HEK293 (cell line): ENCODE results near the gene CDC42BPA.

ENCODE experiments used
- CTCF ChIA-PET: fragments of 350-600 bp; formaldehyde crosslinking; extraction: SDS; loops from one replicate; lab custom pipeline; 2021; ENCODE audit warnings: antibody characterized with exemption; lab: Yijun Ruan, JAX
- POLR2A ChIA-PET: fragments of 300-600 bp; formaldehyde crosslinking; extraction: SDS; loops from one replicate; lab custom pipeline; 2020; ENCODE audit warnings: antibody characterized with exemption, inconsistent platforms; lab: Yijun Ruan, JAX
- H3K27ac ChIP-seq: fragments of 200-500 bp; sonication (Bioruptor generic); 2 replicates; pipeline ENCODE4 v1.5.1; 2014; ENCODE audit warnings: low read depth, low read length, control low read depth, inconsistent platforms; ENCODE audit errors: extremely low read depth
- H3K36me3 ChIP-seq, 2 experiments: fragments of 200-500 bp in 1 of 2; sonication (Bioruptor generic) in 1 of 2; 1 replicate in 1 of 2; 2 replicates in 1 of 2; pipeline ENCODE4 v1.5.1; 2014 to 2017; ENCODE audit warnings: inconsistent platforms in 2 of 2, low read length in 2 of 2; ENCODE audit not compliant: control insufficient read depth in 2 of 2, insufficient read depth in 1 of 2
- H3K4me1 ChIP-seq: fragments of 200-500 bp; sonication (Bioruptor generic); 2 replicates; pipeline ENCODE4 v1.5.1; 2014; ENCODE audit warnings: mild to moderate bottlenecking, low read length, inconsistent platforms; ENCODE audit not compliant: control insufficient read depth, insufficient read depth
- H3K4me3 ChIP-seq: 2 replicates; pipeline ENCODE4 v1.5.1; 2011; ENCODE audit warnings: low read depth, mild to moderate bottlenecking, control low read depth, low read length, moderate library complexity
- H3K9me3 ChIP-seq: fragments of 200-500 bp; sonication (Bioruptor generic); 2 replicates; pipeline ENCODE4 v1.5.1; 2014; ENCODE audit warnings: low read depth, low read length, inconsistent platforms; ENCODE audit not compliant: control insufficient read depth, insufficient read depth
- GLIS2 ChIP-seq: fragments of 450-650 bp; formaldehyde crosslinking; IDR thresholded peaks from 2 replicates; pipeline ENCODE4 v1.5.1; 2016; ENCODE audit warnings: missing biosample characterization, missing genetic modification characterization
- IKZF3 ChIP-seq: fragments of 450-650 bp; IDR thresholded peaks from 2 replicates; pipeline ENCODE4 v1.5.0; 2018; ENCODE audit warnings: missing biosample characterization, mild to moderate bottlenecking, missing genetic modification characterization, moderate library complexity
- OSR2 ChIP-seq: fragments of 450-650 bp; formaldehyde crosslinking; IDR thresholded peaks from 2 replicates; pipeline ENCODE4 v1.5.1; 2016; ENCODE audit warnings: missing biosample characterization, missing genetic modification characterization
- OVOL3 ChIP-seq: fragments of 450-650 bp; formaldehyde crosslinking; IDR thresholded peaks from 2 replicates; pipeline ENCODE4 v1.5.1; 2016; ENCODE audit warnings: missing biosample characterization, missing genetic modification characterization
- SCRT2 ChIP-seq: fragments of 450-650 bp; formaldehyde crosslinking; IDR thresholded peaks from 2 replicates; pipeline ENCODE4 v1.5.1; 2016; ENCODE audit warnings: missing biosample characterization, missing genetic modification characterization
- TCF7L2 ChIP-seq: IDR thresholded peaks from 2 replicates; pipeline ENCODE4 v1.6.1; 2011; ENCODE audit warnings: low read depth, mild to moderate bottlenecking, inconsistent platforms, low read length, moderate library complexity, borderline replicate concordance
- YY2 ChIP-seq: fragments of 450-650 bp; formaldehyde crosslinking; IDR thresholded peaks from 2 replicates; pipeline ENCODE4 v1.5.1; 2016; ENCODE audit warnings: missing biosample characterization, missing genetic modification characterization
- ZNF146 ChIP-seq: fragments of 450-650 bp; formaldehyde crosslinking; IDR thresholded peaks from 2 replicates; pipeline ENCODE4 v1.5.1; 2016; ENCODE audit warnings: missing biosample characterization, missing genetic modification characterization
- ZNF174 ChIP-seq: fragments of 450-650 bp; formaldehyde crosslinking; IDR thresholded peaks from 2 replicates; pipeline ENCODE4 v1.5.0; 2017; ENCODE audit warnings: missing biosample characterization, mild to moderate bottlenecking, missing genetic modification characterization
- ZNF274 ChIP-seq, 2 experiments: fragments of 200-500 bp in 1 of 2; fragments of 450-650 bp in 1 of 2; sonication (Bioruptor generic) in 1 of 2; formaldehyde crosslinking in 1 of 2; IDR thresholded peaks; 2 replicates each; pipeline versions ENCODE4 v1.5.1 to v1.6.1; 2014 to 2016; ENCODE audit warnings: borderline replicate concordance in 1 of 2, inconsistent platforms in 1 of 2, low read length in 1 of 2, missing biosample characterization in 1 of 2, missing genetic modification characterization in 1 of 2
- ZNF600 ChIP-seq: fragments of 450-650 bp; formaldehyde crosslinking; IDR thresholded peaks from 2 replicates; pipeline ENCODE4 v1.5.1; 2016; ENCODE audit warnings: missing biosample characterization, missing genetic modification characterization
- ZNF610 ChIP-seq: fragments of 450-650 bp; formaldehyde crosslinking; IDR thresholded peaks from 2 replicates; pipeline ENCODE4 v1.5.1; 2016; ENCODE audit warnings: missing biosample characterization, missing genetic modification characterization, borderline replicate concordance
- ZNF843 ChIP-seq: fragments of 450-650 bp; formaldehyde crosslinking; IDR thresholded peaks from 2 replicates; pipeline ENCODE4 v1.5.1; 2016; ENCODE audit warnings: missing biosample characterization, missing genetic modification characterization
- ZSCAN30 ChIP-seq: fragments of 450-650 bp; IDR thresholded peaks from 2 replicates; pipeline ENCODE4 v1.5.1; 2018; ENCODE audit warnings: missing biosample characterization, mild to moderate bottlenecking, missing genetic modification characterization, moderate library complexity
- TF ChIP-seq, protein P1 (sequence below): fragments of 450-650 bp; formaldehyde crosslinking; IDR thresholded peaks from 2 replicates; pipeline ENCODE4 v1.5.1; 2017; ENCODE audit warnings: missing biosample characterization, missing genetic modification characterization
- TF ChIP-seq, protein P2 (sequence below): fragments of 450-650 bp; formaldehyde crosslinking; IDR thresholded peaks from 2 replicates; pipeline ENCODE4 v1.5.1; 2017; ENCODE audit warnings: missing biosample characterization, missing genetic modification characterization
- TF ChIP-seq, protein P3 (sequence below): fragments of 450-650 bp; formaldehyde crosslinking; optimal IDR thresholded peaks from 2 replicates; pipeline ENCODE3; 2016; ENCODE audit warnings: missing biosample characterization, mild to moderate bottlenecking, missing genetic modification characterization
- TF ChIP-seq, protein P4 (sequence below): fragments of 450-650 bp; formaldehyde crosslinking; IDR thresholded peaks from 2 replicates; pipeline ENCODE4 v1.5.1; 2017; ENCODE audit warnings: missing biosample characterization, missing genetic modification characterization
- TF ChIP-seq, protein P5 (sequence below): fragments of 450-650 bp; formaldehyde crosslinking; IDR thresholded peaks from 2 replicates; pipeline ENCODE4 v1.5.0; 2017; ENCODE audit warnings: missing biosample characterization, missing genetic modification characterization, borderline replicate concordance

Gene CDC42BPA

DNA sequence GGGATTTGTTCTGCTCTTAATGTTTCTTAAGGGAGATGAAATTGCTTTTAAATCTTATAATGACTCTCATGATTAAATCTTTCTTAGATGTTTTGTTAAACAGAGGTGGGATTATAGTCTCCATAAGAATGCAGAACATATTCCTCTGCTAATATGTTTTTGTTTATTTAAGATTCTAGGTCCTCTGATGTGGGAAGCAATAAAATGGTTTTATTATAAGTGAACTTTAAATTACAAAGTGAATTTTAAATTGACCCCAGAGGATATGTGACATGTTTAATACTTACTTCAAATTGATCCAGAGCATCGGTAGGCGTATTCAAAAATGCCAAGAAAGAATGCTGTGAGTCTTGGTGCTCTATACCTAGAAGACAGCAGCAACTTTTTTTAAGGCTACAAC, 248.8 kb downstream of the CDC42BPA start:
- Histone ChIP-seq H3K4me3 (no peak overlapping the region), H3K4me1 (peaks cover 15% of the 10 kb centered on the region; the same call in 1 of the 2 replicates), H3K27ac (no peak overlapping the region), H3K9me3 (no peaks in the 10 kb centered on the region), H3K36me3 (peaks cover 5 to 6% of the 10 kb centered on the region in 2 experiments; a peak in 2 of 3 replicates)
- CTCF ChIA-PET = no interaction called here
- TF ChIP-seq, protein P1, sequence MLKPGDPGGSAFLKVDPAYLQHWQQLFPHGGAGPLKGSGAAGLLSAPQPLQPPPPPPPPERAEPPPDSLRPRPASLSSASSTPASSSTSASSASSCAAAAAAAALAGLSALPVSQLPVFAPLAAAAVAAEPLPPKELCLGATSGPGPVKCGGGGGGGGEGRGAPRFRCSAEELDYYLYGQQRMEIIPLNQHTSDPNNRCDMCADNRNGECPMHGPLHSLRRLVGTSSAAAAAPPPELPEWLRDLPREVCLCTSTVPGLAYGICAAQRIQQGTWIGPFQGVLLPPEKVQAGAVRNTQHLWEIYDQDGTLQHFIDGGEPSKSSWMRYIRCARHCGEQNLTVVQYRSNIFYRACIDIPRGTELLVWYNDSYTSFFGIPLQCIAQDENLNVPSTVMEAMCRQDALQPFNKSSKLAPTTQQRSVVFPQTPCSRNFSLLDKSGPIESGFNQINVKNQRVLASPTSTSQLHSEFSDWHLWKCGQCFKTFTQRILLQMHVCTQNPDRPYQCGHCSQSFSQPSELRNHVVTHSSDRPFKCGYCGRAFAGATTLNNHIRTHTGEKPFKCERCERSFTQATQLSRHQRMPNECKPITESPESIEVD (tag by site-specific recombination) = peak; percentile 64; the same call in 1 of the 2 replicates
- TF ChIP-seq ZNF843 = 0 out of 2 replicates have a peak, but pooled peaks have one; percentile 30
- TF ChIP-seq ZSCAN30 = no peak
- TF ChIP-seq, protein P2, sequence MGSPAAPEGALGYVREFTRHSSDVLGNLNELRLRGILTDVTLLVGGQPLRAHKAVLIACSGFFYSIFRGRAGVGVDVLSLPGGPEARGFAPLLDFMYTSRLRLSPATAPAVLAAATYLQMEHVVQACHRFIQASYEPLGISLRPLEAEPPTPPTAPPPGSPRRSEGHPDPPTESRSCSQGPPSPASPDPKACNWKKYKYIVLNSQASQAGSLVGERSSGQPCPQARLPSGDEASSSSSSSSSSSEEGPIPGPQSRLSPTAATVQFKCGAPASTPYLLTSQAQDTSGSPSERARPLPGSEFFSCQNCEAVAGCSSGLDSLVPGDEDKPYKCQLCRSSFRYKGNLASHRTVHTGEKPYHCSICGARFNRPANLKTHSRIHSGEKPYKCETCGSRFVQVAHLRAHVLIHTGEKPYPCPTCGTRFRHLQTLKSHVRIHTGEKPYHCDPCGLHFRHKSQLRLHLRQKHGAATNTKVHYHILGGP (tag by site-specific recombination) = peak; percentile 55
- TF ChIP-seq YY2 = no peak
- TF ChIP-seq TCF7L2 = peak; percentile 91
- TF ChIP-seq OSR2 (tag by site-specific recombination) = peak; percentile 63; the same call in 1 of the 2 replicates
- 0 out of 2 replicates have a peak, but pooled peaks have one; percentile 16 for TF ChIP-seq IKZF3 (tag by site-specific recombination)
- no peak for TF ChIP-seq ZNF146
- no peak for TF ChIP-seq ZNF600 (tag by site-specific recombination)
- POLR2A ChIA-PET = no interaction called here

DNA sequence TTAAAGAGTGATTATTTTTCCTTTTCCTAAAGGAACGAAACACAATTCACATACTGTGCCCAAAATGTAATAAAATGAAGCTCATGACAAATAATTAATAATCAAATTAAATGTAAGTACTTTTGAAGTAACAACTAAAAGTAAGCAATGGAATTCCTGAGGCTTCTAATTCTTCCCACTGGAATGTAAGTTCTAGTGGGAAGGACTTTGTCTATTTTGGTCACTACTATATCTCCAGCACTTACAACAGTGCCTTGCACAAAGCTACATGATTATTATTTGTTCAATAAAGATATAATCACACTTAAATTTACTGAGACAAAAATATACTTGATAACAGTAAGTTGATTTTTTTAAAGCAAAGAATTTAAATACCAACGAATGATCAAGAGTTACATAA, 249.4 kb downstream of the CDC42BPA start:
- no peak overlapping the region for H3K4me3 ChIP-seq
- H3K4me1 ChIP-seq = peaks cover 15% of the 10 kb centered on the region; the same call in 1 of the 2 replicates
- no peaks in the 10 kb centered on the region for H3K9me3 ChIP-seq
- peaks cover 5 to 6% of the 10 kb centered on the region in 2 experiments; a peak in 2 of 3 replicates for H3K36me3 ChIP-seq
- no peak overlapping the region for H3K27ac ChIP-seq
- POLR2A ChIA-PET = no interaction called here
- TF ChIP-seq, protein P2 (tag by site-specific recombination) = no peak
- TF ChIP-seq, protein P3, sequence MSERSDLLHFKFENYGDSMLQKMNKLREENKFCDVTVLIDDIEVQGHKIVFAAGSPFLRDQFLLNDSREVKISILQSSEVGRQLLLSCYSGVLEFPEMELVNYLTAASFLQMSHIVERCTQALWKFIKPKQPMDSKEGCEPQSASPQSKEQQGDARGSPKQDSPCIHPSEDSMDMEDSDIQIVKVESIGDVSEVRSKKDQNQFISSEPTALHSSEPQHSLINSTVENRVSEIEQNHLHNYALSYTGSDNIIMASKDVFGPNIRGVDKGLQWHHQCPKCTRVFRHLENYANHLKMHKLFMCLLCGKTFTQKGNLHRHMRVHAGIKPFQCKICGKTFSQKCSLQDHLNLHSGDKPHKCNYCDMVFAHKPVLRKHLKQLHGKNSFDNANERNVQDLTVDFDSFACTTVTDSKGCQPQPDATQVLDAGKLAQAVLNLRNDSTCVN (tag by site-specific recombination) = no peak
- TF ChIP-seq, protein P4, sequence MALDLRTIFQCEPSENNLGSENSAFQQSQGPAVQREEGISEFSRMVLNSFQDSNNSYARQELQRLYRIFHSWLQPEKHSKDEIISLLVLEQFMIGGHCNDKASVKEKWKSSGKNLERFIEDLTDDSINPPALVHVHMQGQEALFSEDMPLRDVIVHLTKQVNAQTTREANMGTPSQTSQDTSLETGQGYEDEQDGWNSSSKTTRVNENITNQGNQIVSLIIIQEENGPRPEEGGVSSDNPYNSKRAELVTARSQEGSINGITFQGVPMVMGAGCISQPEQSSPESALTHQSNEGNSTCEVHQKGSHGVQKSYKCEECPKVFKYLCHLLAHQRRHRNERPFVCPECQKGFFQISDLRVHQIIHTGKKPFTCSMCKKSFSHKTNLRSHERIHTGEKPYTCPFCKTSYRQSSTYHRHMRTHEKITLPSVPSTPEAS = no peak
- peak; percentile 63 for TF ChIP-seq IKZF3 (tag by site-specific recombination)
- CTCF ChIA-PET = no interaction called here

DNA sequence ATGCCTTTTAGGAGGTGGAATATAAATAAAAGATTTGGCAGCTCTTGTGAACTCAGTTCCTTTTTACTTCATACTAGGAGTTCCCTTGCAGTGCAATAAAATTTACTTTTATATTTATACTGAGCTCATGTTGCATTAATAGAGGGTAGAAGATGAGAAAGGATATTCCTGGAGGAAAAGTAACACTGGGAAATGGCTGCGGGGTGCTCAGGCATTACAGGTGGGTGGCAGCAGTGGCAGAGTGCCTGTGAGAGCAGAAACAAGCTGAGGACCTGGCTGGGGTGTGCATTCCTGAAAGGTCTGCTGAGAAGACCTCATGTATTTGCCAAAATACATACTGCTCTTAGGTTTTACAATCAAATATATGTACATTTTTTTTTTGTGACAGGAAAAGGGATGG, 251.3 kb downstream of the CDC42BPA start:
- peaks cover 8% of the 10 kb centered on the region; the same call in 1 of the 2 replicates for H3K4me1 ChIP-seq
- H3K9me3 ChIP-seq = no peaks in the 10 kb centered on the region
- no peak overlapping the region for H3K4me3 ChIP-seq
- CTCF ChIA-PET = interaction anchor here (1.0 kb wide), 1 partner anchor 11 kb away, joined by 3 read pairs; no protein-coding TSS in a partner anchor
- H3K36me3 ChIP-seq = peaks cover 3 to 5% of the 10 kb centered on the region in 2 experiments; a peak in 2 of 3 replicates
- POLR2A ChIA-PET = no interaction called here
- no peak overlapping the region for H3K27ac ChIP-seq
- TF ChIP-seq ZNF610 (tag by site-specific recombination) = no peak
- TF ChIP-seq, protein P1 (tag by site-specific recombination) = peak; percentile 51; the same call in 1 of the 2 replicates
- TF ChIP-seq, protein P5, sequence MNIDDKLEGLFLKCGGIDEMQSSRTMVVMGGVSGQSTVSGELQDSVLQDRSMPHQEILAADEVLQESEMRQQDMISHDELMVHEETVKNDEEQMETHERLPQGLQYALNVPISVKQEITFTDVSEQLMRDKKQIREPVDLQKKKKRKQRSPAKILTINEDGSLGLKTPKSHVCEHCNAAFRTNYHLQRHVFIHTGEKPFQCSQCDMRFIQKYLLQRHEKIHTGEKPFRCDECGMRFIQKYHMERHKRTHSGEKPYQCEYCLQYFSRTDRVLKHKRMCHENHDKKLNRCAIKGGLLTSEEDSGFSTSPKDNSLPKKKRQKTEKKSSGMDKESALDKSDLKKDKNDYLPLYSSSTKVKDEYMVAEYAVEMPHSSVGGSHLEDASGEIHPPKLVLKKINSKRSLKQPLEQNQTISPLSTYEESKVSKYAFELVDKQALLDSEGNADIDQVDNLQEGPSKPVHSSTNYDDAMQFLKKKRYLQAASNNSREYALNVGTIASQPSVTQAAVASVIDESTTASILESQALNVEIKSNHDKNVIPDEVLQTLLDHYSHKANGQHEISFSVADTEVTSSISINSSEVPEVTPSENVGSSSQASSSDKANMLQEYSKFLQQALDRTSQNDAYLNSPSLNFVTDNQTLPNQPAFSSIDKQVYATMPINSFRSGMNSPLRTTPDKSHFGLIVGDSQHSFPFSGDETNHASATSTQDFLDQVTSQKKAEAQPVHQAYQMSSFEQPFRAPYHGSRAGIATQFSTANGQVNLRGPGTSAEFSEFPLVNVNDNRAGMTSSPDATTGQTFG (tag by site-specific recombination) = no peak
- TF ChIP-seq OVOL3 (tag by site-specific recombination) = no peak
- TF ChIP-seq ZNF174 = no peak
- TF ChIP-seq ZNF274 (IDR thresholded peaks at IDR 0.05; ENCODE audit: low read length) = no peak
- no peak for TF ChIP-seq ZNF274 (tag by site-specific recombination; IDR thresholded peaks at IDR 0.05; ENCODE audit: borderline replicate concordance)
- peak; percentile 53 for TF ChIP-seq SCRT2 (tag by site-specific recombination)
- TF ChIP-seq GLIS2 = no peak
